Astrocyte of the spinal cord (primary cell): Measurements from ENCODE around the gene ESR2.

Experiments
- DNase-seq: peaks from one replicate; pipeline ENCODE4 v3.0.0; 2011; ENCODE audit warnings: low read depth, low spot score
- H3K4me3 ChIP-seq: 2 replicates; pipeline ENCODE4 v1.5.1; 2011; ENCODE audit warnings: low read depth, mild to moderate bottlenecking, low read length, moderate library complexity
- in situ Hi-C: cut with HindIII; loops from 2 replicates; pipeline ENCODE4 v1.10.0; 2017; ENCODE audit warnings: low sequenced_read_pairs
- TF ChIP-seq, protein P1 (sequence below): IDR thresholded peaks from 2 replicates; pipeline ENCODE4 v1.5.1; 2012; ENCODE audit warnings: low read depth, mild to moderate bottlenecking, low read length, inconsistent platforms

The ESR2 gene

DNA sequence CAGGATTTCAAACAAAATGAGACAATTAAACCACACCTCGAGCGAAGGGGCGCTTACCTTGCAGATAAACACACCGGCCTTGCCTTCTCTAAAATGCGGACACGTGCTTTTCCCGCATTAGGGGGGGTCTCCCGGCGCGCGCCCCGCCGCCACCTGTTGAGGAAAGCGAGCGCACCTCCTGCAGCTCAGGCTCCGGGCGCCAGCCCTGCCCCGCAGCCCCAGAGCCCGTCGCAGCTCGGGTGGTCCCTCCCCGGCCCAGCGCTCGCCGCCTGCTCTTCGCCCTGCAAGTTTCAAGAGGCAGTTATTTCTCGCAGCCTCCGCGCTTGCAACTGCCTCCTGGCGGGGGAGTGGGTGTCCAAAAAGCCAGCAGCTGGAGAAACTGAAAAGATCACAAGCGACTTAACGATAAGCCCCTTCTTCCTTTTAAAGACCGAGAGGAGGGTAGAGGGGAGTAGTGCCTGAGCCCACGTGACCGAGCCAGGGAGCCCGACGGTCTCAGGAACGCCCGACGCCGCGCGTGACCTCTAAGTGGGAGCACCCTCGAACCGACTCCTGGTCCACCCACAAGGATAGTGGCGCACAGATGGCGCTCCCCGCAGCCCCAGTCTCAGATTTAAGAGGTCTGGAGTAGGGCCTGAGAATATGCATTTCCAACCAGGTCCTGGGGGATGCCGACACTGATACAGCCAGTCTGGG lies at the start of gene ESR2:
TSS of gene ESR2 (minus strand) at position 396 of the 696 bp plus-strand sequence. CDS start 11,386 bp downstream, outside the sequence.
- peak; percentile 51 for DNase-seq
- in situ Hi-C loops: no loop called here
- TF ChIP-seq, protein P1, sequence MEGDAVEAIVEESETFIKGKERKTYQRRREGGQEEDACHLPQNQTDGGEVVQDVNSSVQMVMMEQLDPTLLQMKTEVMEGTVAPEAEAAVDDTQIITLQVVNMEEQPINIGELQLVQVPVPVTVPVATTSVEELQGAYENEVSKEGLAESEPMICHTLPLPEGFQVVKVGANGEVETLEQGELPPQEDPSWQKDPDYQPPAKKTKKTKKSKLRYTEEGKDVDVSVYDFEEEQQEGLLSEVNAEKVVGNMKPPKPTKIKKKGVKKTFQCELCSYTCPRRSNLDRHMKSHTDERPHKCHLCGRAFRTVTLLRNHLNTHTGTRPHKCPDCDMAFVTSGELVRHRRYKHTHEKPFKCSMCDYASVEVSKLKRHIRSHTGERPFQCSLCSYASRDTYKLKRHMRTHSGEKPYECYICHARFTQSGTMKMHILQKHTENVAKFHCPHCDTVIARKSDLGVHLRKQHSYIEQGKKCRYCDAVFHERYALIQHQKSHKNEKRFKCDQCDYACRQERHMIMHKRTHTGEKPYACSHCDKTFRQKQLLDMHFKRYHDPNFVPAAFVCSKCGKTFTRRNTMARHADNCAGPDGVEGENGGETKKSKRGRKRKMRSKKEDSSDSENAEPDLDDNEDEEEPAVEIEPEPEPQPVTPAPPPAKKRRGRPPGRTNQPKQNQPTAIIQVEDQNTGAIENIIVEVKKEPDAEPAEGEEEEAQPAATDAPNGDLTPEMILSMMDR: peak; percentile 48
- peak within 1 kb of the TSS; percentile 43 for H3K4me3 ChIP-seq

DNA sequence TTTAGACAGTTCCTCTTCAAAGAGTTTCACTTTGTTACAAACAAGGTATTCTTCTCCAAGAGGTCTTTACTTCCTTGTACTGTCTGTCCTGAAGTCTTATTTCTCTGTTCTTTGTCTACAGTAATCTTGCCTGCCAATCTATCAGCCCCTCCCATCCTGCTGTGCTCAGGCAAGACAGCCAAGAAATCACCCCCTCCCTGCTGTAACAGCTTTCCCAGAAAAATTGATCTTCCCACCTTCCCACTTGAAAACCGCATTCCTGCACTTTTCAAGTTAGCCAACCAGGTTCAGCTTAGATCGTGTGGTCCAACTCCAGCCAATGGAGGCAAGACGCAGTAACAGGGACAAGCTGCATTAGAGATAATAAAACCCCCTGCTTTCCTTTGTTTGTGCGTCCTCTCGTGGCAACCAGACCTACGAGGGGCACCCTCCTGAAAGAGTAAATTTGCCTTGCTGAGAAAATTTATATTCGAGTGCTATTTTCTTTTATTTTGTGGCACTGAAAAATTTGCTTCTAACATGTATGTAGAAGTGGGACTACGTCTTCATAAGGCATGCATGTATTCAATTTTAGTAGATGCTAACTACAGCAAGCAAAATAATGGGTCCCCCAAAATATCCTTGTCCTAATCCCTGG lies 46.5 kb upstream of the ESR2 start:
- in situ Hi-C loops: no loop called here
- DNase-seq: no peak
- TF ChIP-seq, protein P1: no peak
- H3K4me3 ChIP-seq: no peak overlapping the region

DNA sequence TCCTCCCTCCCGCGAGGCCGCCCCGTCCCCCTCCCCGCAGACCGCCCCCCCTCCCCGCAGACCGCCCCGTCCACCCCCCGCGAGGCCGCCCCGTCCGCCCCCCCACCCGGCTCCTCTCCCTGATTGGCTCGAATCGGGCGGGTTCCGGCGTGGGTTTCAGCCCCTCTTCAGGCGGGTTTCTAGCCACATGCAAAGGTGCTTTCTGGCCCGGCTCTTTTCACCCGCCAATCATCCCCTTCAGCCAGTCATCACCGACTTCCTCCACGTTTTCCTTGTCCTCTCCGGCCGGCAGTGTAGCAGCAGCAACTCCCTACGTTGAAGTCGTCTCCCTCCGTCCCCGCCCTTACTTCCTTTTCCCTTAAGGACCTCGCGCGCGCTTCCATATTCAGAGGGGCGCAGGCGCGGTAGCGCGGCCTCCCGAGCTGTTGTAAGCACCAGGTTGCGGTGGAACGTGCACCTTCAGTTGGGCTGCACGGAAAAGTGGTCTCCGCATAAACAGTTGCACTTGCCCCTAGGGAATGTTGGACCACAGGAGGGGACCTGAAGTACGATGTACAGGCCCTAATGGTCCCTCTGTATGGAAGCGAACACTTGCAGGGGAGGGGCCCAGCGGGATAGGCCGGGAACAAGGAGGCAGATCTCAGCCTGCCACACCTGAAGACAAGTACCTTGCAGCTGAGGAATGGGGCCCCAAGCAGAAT lies 44.6 kb upstream of the ESR2 start:
- H3K4me3 ChIP-seq: peak overlapping the region; percentile 73
- in situ Hi-C loops: no loop called here
- TF ChIP-seq, protein P1: no peak
- DNase-seq: peak; percentile 99

DNA sequence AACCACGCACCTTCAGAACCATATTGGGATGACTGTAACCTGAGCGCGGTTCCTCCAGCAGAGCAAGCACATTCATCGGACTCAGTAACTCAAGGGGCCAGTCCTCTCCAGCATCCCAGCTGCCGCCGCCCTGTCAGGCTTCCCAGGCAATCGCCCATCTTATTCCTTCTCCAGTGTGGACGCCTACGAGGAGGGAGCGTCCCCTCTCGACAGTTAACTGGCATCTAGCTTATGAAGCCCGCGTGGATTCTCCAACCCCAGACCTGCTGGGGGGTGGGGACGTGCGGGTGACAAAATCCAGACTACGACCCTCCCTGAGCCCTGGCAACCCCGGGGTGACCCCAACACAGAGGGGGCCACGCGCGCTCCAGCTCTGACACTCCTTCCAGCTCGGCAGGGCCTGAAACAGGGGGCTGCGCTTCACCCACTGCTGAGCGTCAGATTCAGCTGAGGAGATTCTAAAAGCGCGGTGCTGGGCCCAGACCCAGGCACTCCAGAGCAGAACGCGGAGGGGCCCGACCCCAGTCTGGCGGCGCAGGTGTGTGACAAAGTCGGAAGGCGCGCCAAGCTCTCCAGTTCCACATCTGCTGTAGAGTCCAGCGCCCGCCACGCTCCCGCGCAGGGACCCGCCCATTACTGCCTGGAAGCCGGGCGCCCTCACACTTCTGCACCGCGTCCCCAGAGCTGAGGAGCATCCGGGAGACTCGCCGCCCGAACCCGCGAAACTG lies 43.9 kb upstream of the ESR2 start:
- TF ChIP-seq, protein P1: peak; percentile 9
- DNase-seq: peak; percentile 62
- in situ Hi-C loops: no loop called here
- peak overlapping the region; percentile 73 for H3K4me3 ChIP-seq

DNA sequence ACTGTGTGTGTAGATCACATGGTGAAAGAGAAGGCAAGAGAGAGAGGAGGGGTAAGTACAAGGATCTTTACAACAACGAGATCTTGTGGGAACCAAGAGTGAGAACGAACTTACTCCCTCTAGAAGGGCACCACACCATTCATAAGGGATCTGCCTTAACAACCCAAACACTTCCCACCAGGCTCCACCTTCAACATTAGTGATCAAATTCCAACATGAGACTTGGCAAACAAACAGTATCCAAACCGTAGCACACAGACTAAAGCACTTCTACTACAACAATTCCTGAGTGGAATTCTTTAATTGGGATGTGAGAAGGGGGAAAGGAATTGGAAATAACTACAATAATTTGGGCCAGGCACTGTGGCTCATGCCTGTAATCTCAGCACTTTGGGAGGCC lies 35.0 kb upstream of the ESR2 start:
- DNase-seq: no peak
- TF ChIP-seq, protein P1: no peak
- no peak overlapping the region for H3K4me3 ChIP-seq
- in situ Hi-C loops: no loop called here

DNA sequence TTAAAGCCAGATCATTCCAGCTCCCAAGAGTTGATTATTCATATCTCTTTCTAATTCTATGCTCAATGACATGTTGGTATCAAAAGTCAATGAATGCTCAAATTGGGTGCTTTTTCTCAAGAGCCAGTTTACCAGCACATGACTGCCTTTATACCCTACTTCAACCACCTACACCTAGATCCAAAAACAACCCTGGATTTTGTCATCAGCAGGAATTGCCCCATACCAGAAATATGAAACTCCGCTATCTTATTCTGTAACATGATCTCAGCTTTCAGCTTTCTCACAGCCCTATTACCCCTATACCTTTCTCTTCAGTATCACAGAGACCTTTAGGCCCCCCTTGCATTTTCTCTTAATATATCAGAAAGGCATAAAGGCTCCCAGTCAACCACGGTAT lies 32.3 kb upstream of the ESR2 start:
- no peak for DNase-seq
- in situ Hi-C loops: no loop called here
- TF ChIP-seq, protein P1: no peak
- H3K4me3 ChIP-seq: no peak overlapping the region
